PC-3 (cell line): ENCODE measurements around the gene UBTF. TPM values are rescaled to one million over a fixed set of nuclear protein-coding genes. Genes with fewer than 3 reads are reported as not detected.
A peak's percentile ranks its signal among the peaks of the same experiment; 100 is the strongest.

ENCODE experiments used
- ATAC-seq: fragments of 200-7000 bp; cut with Tn5 transposase; 2 replicates; pipeline ENCODE4 v1.9.1; 2020; ENCODE audit warnings: mild to moderate bottlenecking, moderate library complexity
- BruUV-seq: library from RNA; stranded (reverse); fragments of 400-500 nt; replicated peaks from 2 replicates; lab custom pipeline; 2021; lab: Mats Ljungman, UMichigan
- CTCF ChIA-PET: fragments of 300-600 bp; sonication (Branson Sonifier 250); formaldehyde crosslinking; loops from one replicate; lab custom pipeline; 2022; ENCODE audit warnings: antibody characterized with exemption; lab: Charles Lee
- POLR2A ChIA-PET: fragments of 300-600 bp; sonication (Branson Sonifier 250); formaldehyde crosslinking; loops from one replicate; lab custom pipeline; 2022; ENCODE audit warnings: antibody characterized with exemption; ENCODE audit not compliant: unreplicated experiment; lab: Charles Lee
- DNase-seq: peaks from one replicate; pipeline ENCODE4 v3.0.0-alpha.2; 2015
- H2AFZ ChIP-seq: fragments of 300-600 bp; sonication (generic); 2 replicates; pipeline ENCODE4 v1.6.0; 2016; ENCODE audit warnings: antibody characterized with exemption, low read length
- H3F3A ChIP-seq: fragments of 300-600 bp; sonication (generic); one replicate; pipeline ENCODE4 v1.6.0; 2017; ENCODE audit warnings: antibody characterized with exemption, low read length, control low read depth, mild to moderate bottlenecking; ENCODE audit not compliant: unreplicated experiment
- H3K27ac ChIP-seq: fragments of 300-600 bp; sonication (generic); 2 replicates; pipeline ENCODE4 v1.5.1; 2016; ENCODE audit warnings: mild to moderate bottlenecking, low read length
- H3K27me3 ChIP-seq: fragments of 300-600 bp; sonication (generic); 2 replicates; pipeline ENCODE4 v1.6.1; 2016; ENCODE audit warnings: low read length, mixed read lengths
- H3K36me3 ChIP-seq: fragments of 300-600 bp; sonication (generic); 2 replicates; pipeline ENCODE4 v1.6.1; 2016; ENCODE audit warnings: low read depth, mixed run types, low read length, mixed read lengths
- H3K4me1 ChIP-seq: fragments of 300-600 bp; sonication (generic); 2 replicates; pipeline ENCODE4 v1.5.1; 2016; ENCODE audit warnings: low read length; ENCODE audit not compliant: insufficient read depth
- H3K4me2 ChIP-seq: fragments of 300-600 bp; sonication (generic); 2 replicates; pipeline ENCODE4 v1.6.0; 2016; ENCODE audit warnings: low read length
- H3K4me3 ChIP-seq: fragments of 300-600 bp; sonication (generic); 2 replicates; pipeline ENCODE4 v1.5.1; 2016; ENCODE audit warnings: mild to moderate bottlenecking, low read length, mixed read lengths
- H3K79me2 ChIP-seq: fragments of 300-600 bp; sonication (generic); 2 replicates; pipeline ENCODE4 v1.6.1; 2017; ENCODE audit warnings: low read length, mixed read lengths
- H3K9ac ChIP-seq: fragments of 300-600 bp; sonication (generic); 2 replicates; pipeline ENCODE4 v1.6.0; 2016; ENCODE audit warnings: mild to moderate bottlenecking, low read length
- H3K9me2 ChIP-seq: fragments of 300-600 bp; sonication (generic); replicated peaks from 2 replicates; pipeline ENCODE4 v1.6.1; 2016; ENCODE audit warnings: mixed run types, low read length, mixed read lengths
- H3K9me3 ChIP-seq: fragments of 300-600 bp; sonication (generic); 2 replicates; pipeline ENCODE4 v1.6.1; 2016; ENCODE audit warnings: low read length, mixed read lengths
- H4K20me1 ChIP-seq: fragments of 300-600 bp; sonication (generic); 2 replicates; pipeline ENCODE4 v1.6.1; 2016; ENCODE audit warnings: low read length, mixed read lengths
- CTCF ChIP-seq: fragments of 300-600 bp; sonication (generic); conservative IDR thresholded peaks from 2 replicates; pipeline ENCODE4 v1.5.1; 2017; ENCODE audit warnings: antibody characterized with exemption, low read depth, mild to moderate bottlenecking, low read length
- EZH2 ChIP-seq: fragments of 300-600 bp; sonication (generic); IDR thresholded peaks from one replicate; pipeline ENCODE4 v1.6.1; 2017; ENCODE audit warnings: antibody characterized with exemption, mild to moderate bottlenecking, low read length; ENCODE audit not compliant: unreplicated experiment
- EZH2phosphoT487 ChIP-seq: fragments of 300-600 bp; sonication (generic); IDR thresholded peaks from 2 replicates; pipeline ENCODE4 v1.6.1; 2018; ENCODE audit warnings: mild to moderate bottlenecking, antibody characterized with exemption, low read length, borderline replicate concordance
- intact Hi-C: fragments of 100-400 bp; cut with micrococcal nuclease; formaldehyde crosslinking; loops from 2 replicates; pipeline ENCODE4 v1.9.0; 2023
- total RNA-seq: library from RNA; depleted of rRNA; stranded (reverse); fragments of >200 nt; gene quantifications from 2 replicates; pipeline ENCODE4 v1.2.3, GENCODE V29; 2014

UBTF gene
- total RNA-seq, 1 experiment from 2014 or later, result 139 TPM

GRCh38 chr17:44223541-44224071, 4.1 kb upstream of the UBTF start:
- DNase-seq, result peak; percentile 99
- CTCF ChIA-PET, result no interaction called here
- Histone ChIP-seq H3K79me2 (peaks cover 32% of the 10 kb centered on the region), H4K20me1 (no peaks in the 10 kb centered on the region), H2AFZ (no peak overlapping the region), H3K4me1 (peaks cover 30% of the 10 kb centered on the region), H3F3A (peaks cover 10% of the 10 kb centered on the region), H3K4me3 (peak overlapping the region; percentile 95; the same call in 1 of the 2 replicates), H3K4me2 (peak overlapping the region; percentile 94), H3K27me3 (no peaks in the 10 kb centered on the region), H3K36me3 (no peaks in the 10 kb centered on the region), H3K9me2 (no peaks in the 10 kb centered on the region), H3K9me3 (no peaks in the 10 kb centered on the region), H3K27ac (peak overlapping the region; percentile 87), H3K9ac (peak overlapping the region; percentile 97)
- intact Hi-C loops, result no loop called here
- ATAC-seq, result peak; percentile 8
- POLR2A ChIA-PET, result interaction anchor here (0.6 kb wide), 1 partner anchor 106 kb away, joined by 4 read pairs; no protein-coding TSS in a partner anchor
- no TSS peak for BruUV-seq
- TF ChIP-seq EZH2 (no peak), EZH2phosphoT487 (no peak)

- POLR2A ChIA-PET, result interaction anchor here (0.6 to 1.0 kb wide), 5 partner anchors 58 to 1224 kb away, joined by 3 to 20 read pairs (median 5); partner anchors contain the start of gene RPL27
Observed at GRCh38 chr17:44222112-44222869, 2.8 kb upstream of the UBTF start.

More at GRCh38 chr17:44222112-44222869, 2.8 kb upstream of the UBTF start:
- BruUV-seq, result no TSS peak
- no peaks in the 10 kb centered on the region for H3K9me3 ChIP-seq
- H4K20me1 ChIP-seq, result no peaks in the 10 kb centered on the region
- DNase-seq (peak; percentile 83), ATAC-seq (peak; percentile 21)
- no peaks in the 10 kb centered on the region for H3K27me3 ChIP-seq
- H3K27ac ChIP-seq, result peak overlapping the region; percentile 87
- TF ChIP-seq CTCF, result peak; percentile 36
- TF ChIP-seq EZH2phosphoT487, result no peak
- H3K4me2 ChIP-seq, result peak overlapping the region; percentile 94
- H3K9ac ChIP-seq, result peak overlapping the region; percentile 97
- intact Hi-C loops, result loop anchor here (1.0 kb wide), 1 partner anchor 102 kb away; the partner anchor contains the start of gene SLC25A39
- peaks cover 38% of the 10 kb centered on the region for H3K4me1 ChIP-seq
- H3K79me2 ChIP-seq, result peaks cover 42% of the 10 kb centered on the region
- no peaks in the 10 kb centered on the region for H3K9me2 ChIP-seq
- H3K36me3 ChIP-seq, result peaks cover under 1% of the 10 kb centered on the region; the same call in 1 of the 2 replicates
- peaks cover 10% of the 10 kb centered on the region for H3F3A ChIP-seq
- peak overlapping the region; percentile 58 for H2AFZ ChIP-seq
- peak overlapping the region; percentile 95 for H3K4me3 ChIP-seq
- CTCF ChIA-PET, result interaction anchor here (0.6 to 1.8 kb wide), 8 partner anchors 14 to 398 kb away, joined by 3 to 8 read pairs (median 5); no protein-coding TSS in a partner anchor
